Osteoblast (primary cell): ENCODE data around the gene RSBN1. TPM values are rescaled to one million over a fixed set of nuclear protein-coding genes. Genes with fewer than 3 reads are reported as not detected.
"Not testable (repeated sequence)": the region's sequence is repeated elsewhere in the genome, so short reads cannot be mapped to it uniquely, and the experiment has no call there.

ENCODE experiments used
- DNase-seq: peaks from one replicate; pipeline ENCODE4 v3.0.0; 2011; ENCODE audit warnings: low spot score, mixed read lengths; ENCODE audit not compliant: insufficient read length; ENCODE audit errors: missing footprints
- H2AFZ ChIP-seq: 2 replicates; pipeline ENCODE4 v1.6.0; 2011; ENCODE audit warnings: mild to moderate bottlenecking, low read length
- H3K27ac ChIP-seq: 2 replicates; pipeline ENCODE4 v1.5.1; 2011; ENCODE audit warnings: mild to moderate bottlenecking, low read depth, low read length, moderate library complexity
- H3K27me3 ChIP-seq: 2 replicates; pipeline ENCODE4 v1.6.0; 2012; ENCODE audit warnings: mild to moderate bottlenecking, control low read depth, inconsistent platforms, low read length, moderate library complexity; ENCODE audit not compliant: insufficient read depth
- H3K36me3 ChIP-seq: 2 replicates; pipeline ENCODE4 v1.5.1; 2011; ENCODE audit warnings: mild to moderate bottlenecking, low read length, control low read depth, moderate library complexity; ENCODE audit not compliant: insufficient read depth
- H3K4me1 ChIP-seq: 2 replicates; pipeline ENCODE4 v1.5.1; 2011; ENCODE audit warnings: mild to moderate bottlenecking, low read length, control low read depth, moderate library complexity; ENCODE audit not compliant: insufficient read depth
- H3K4me2 ChIP-seq: 2 replicates; pipeline ENCODE4 v1.6.0; 2011; ENCODE audit warnings: mild to moderate bottlenecking, low read length; ENCODE audit not compliant: insufficient read depth
- H3K4me3 ChIP-seq: fragments of 200-600 bp; sonication (generic); 3 replicates; pipeline ENCODE4 v1.5.1; 2012; ENCODE audit warnings: mild to moderate bottlenecking, low read length, inconsistent platforms; ENCODE audit not compliant: insufficient read depth
- H3K79me2 ChIP-seq: 2 replicates; pipeline ENCODE4 v1.6.0; 2012; ENCODE audit warnings: mild to moderate bottlenecking, low read length, control low read depth, inconsistent platforms; ENCODE audit not compliant: insufficient read depth
- H3K9me3 ChIP-seq: 2 replicates; pipeline ENCODE4 v1.5.1; 2011; ENCODE audit warnings: low read depth, low read length, control low read depth
- H4K20me1 ChIP-seq: 2 replicates; pipeline ENCODE4 v1.6.0; 2012; ENCODE audit warnings: mild to moderate bottlenecking, low read length, control low read depth; ENCODE audit not compliant: insufficient read depth
- total RNA-seq: library from RNA; depleted of rRNA; stranded (reverse); fragments of >200 nt; gene quantifications from 2 replicates; pipeline ENCODE4 v1.2.3, GENCODE V29; 2012
- TF ChIP-seq, protein P1 (sequence below): IDR thresholded peaks from 2 replicates; pipeline ENCODE4 v1.5.1; 2011; ENCODE audit warnings: mild to moderate bottlenecking, low read depth, low read length, moderate library complexity; ENCODE audit errors: extremely low read depth

Gene RSBN1
- total RNA-seq, 1 donor, result 14.5 TPM

DNA sequence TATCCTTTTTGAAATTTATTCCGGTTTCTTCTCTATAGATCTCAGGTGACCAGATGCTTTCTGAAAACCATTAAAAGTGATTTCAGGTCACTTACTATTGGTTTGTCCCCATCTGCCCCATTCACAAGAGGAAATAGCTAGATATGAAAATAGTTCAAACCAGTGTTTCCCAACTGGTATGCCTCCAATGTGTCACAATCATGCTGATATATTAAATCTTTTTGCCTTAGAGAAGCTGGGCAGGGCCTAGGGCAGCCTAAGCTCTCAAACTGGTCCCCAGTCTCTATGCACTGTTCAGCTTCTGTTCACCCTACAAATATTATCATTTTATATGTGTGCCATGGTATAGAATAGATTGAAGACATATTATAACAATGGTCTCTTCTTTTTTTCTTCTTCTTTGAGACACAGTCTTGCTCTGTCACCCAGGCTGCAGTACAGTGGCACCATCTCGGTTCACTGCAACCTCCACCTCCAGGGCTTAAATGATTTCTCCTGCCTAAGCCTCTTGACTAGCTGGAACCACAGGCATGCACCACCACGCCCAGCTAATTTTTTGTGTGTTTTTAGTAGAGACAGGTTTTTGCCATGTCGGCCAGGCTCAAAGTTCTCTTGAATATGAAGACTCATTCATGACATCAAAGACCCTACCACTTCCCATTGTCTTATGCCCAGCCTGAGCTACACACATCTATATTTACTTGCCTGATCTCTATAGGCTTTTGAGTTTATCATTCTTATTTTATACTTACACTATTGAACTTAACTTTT lies 43.5 kb upstream of the RSBN1 start:
- TF ChIP-seq, protein P1, sequence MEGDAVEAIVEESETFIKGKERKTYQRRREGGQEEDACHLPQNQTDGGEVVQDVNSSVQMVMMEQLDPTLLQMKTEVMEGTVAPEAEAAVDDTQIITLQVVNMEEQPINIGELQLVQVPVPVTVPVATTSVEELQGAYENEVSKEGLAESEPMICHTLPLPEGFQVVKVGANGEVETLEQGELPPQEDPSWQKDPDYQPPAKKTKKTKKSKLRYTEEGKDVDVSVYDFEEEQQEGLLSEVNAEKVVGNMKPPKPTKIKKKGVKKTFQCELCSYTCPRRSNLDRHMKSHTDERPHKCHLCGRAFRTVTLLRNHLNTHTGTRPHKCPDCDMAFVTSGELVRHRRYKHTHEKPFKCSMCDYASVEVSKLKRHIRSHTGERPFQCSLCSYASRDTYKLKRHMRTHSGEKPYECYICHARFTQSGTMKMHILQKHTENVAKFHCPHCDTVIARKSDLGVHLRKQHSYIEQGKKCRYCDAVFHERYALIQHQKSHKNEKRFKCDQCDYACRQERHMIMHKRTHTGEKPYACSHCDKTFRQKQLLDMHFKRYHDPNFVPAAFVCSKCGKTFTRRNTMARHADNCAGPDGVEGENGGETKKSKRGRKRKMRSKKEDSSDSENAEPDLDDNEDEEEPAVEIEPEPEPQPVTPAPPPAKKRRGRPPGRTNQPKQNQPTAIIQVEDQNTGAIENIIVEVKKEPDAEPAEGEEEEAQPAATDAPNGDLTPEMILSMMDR, result no peak
- Histone ChIP-seq H3K27me3 (no peaks in the 10 kb centered on the region), H3K79me2 (no peaks in the 10 kb centered on the region), H2AFZ (no peak overlapping the region), H4K20me1 (no peaks in the 10 kb centered on the region), H3K9me3 (no peaks in the 10 kb centered on the region), H3K27ac (no peak overlapping the region), H3K4me1 (peaks cover 14% of the 10 kb centered on the region), H3K36me3 (no peaks in the 10 kb centered on the region), H3K4me2 (no peak overlapping the region), H3K4me3 (no peak overlapping the region)
- no peak for DNase-seq

- H3K36me3 ChIP-seq, result no peaks in the 10 kb centered on the region
- H3K4me3 ChIP-seq, result no peak overlapping the region
- no peaks in the 10 kb centered on the region for H3K79me2 ChIP-seq
- no peaks in the 10 kb centered on the region for H4K20me1 ChIP-seq
- TF ChIP-seq, protein P1, result no peak
- H3K4me2 ChIP-seq, result no peak overlapping the region
- no peak for DNase-seq
- H3K4me1 ChIP-seq, result no peaks in the 10 kb centered on the region
- H2AFZ ChIP-seq, result no peak overlapping the region
- H3K27ac ChIP-seq, result no peak overlapping the region
- H3K9me3 ChIP-seq, result no peaks in the 10 kb centered on the region
- no peaks in the 10 kb centered on the region for H3K27me3 ChIP-seq
Observed at GRCh38 chr1:113854234-113854633, 42.0 kb upstream of the RSBN1 start.

DNA sequence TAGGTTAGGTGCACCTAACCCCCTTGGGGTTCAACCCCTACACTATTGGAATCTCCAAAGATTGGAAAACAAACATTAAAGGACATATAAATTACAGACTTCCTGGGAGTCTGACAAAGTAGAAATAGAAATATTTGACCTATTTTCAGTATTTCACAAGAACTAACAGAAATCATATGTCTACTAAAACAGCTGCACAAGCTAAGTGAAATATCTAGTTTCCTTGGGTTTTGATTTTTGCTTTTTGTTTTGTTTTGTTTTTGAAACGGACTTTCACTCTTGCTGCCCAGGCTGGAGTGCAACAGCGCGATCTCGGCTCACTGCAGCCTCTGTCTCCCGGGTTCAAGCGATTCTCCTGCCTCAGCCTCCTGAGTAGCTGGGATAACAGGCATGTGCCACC lies 40.4 kb upstream of the RSBN1 start:
- not testable (repeated sequence) for H3K79me2 ChIP-seq, H3K4me3 ChIP-seq, H3K4me2 ChIP-seq, H3K36me3 ChIP-seq, H4K20me1 ChIP-seq, H3K27me3 ChIP-seq, H3K27ac ChIP-seq, H3K4me1 ChIP-seq, H3K9me3 ChIP-seq, DNase-seq, H2AFZ ChIP-seq

GRCh38 chr1:113850127-113850796 lies 38.0 kb upstream of the RSBN1 start:
- Histone ChIP-seq H3K4me3 (no peak overlapping the region), H3K27ac (no peak overlapping the region), H2AFZ (no peak overlapping the region), H3K79me2 (no peaks in the 10 kb centered on the region), H3K9me3 (no peaks in the 10 kb centered on the region), H3K4me2 (no peak overlapping the region), H3K36me3 (no peaks in the 10 kb centered on the region), H3K4me1 (no peaks in the 10 kb centered on the region), H4K20me1 (no peaks in the 10 kb centered on the region), H3K27me3 (no peaks in the 10 kb centered on the region)
- DNase-seq, result no peak
- TF ChIP-seq, protein P1, result no peak
